Adrenal gland (tissue), 5 donors: ENCODE results near the gene GLB1L3.

ENCODE experiments used
- POLR2A ChIP-seq, 2 donors: fragments of 450-650 bp; IDR thresholded peaks; one replicate each; pipeline ENCODE4 v1.6.1; 2017; ENCODE audit warnings: antibody characterized with exemption in 2 of 2, mild to moderate bottlenecking in 2 of 2, moderate library complexity in 1 of 2
- TF ChIP-seq, protein P1 (sequence below), 6 experiments: fragments of 450-650 bp in 4 of 6; fragments of 200-600 bp in 2 of 6; sonication (generic) in 1 of 6; IDR thresholded peaks; 1 replicate in 5 of 6; 2 replicates in 1 of 6; pipeline versions ENCODE4 v1.5.1 to v1.8.0; 2016 to 2021; ENCODE audit warnings: antibody characterized with exemption in 6 of 6, mild to moderate bottlenecking in 2 of 6, moderate library complexity in 1 of 6
- donor health status: DM: no; HTN: no; CAD: no.

DNA sequence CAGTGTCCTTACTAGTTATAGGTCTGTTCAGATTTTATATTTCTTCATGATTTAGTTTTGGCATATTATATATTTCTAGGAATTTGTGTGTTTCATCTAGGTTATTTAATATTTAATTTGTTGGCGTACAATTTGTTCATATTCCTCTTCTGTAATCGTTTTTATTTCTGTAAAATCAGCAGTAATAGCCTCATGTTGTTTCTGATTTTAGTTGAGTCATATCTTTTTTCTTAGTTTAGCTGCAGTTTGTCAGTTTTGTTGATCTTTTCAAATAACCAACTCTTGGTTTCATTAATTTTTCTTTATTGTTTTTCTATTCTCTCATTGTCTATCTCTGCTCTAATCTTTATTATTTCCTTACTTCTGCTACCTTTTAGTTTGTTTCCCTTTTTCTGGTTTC, 75.9 kb downstream of the GLB1L3 start:
- TF ChIP-seq, protein P1, sequence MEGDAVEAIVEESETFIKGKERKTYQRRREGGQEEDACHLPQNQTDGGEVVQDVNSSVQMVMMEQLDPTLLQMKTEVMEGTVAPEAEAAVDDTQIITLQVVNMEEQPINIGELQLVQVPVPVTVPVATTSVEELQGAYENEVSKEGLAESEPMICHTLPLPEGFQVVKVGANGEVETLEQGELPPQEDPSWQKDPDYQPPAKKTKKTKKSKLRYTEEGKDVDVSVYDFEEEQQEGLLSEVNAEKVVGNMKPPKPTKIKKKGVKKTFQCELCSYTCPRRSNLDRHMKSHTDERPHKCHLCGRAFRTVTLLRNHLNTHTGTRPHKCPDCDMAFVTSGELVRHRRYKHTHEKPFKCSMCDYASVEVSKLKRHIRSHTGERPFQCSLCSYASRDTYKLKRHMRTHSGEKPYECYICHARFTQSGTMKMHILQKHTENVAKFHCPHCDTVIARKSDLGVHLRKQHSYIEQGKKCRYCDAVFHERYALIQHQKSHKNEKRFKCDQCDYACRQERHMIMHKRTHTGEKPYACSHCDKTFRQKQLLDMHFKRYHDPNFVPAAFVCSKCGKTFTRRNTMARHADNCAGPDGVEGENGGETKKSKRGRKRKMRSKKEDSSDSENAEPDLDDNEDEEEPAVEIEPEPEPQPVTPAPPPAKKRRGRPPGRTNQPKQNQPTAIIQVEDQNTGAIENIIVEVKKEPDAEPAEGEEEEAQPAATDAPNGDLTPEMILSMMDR (IDR thresholded peaks at IDR 0.05): no peak
- no peak for TF ChIP-seq POLR2A (IDR thresholded peaks at IDR 0.05)
